Fibroblast of lung (primary cell): ENCODE results near the gene AFAP1L1. TPM values are rescaled to one million over a fixed set of nuclear protein-coding genes. Genes with fewer than 3 reads are reported as not detected.

Experiments used
- DNase-seq, 2 donors: peaks; one replicate each; pipeline versions ENCODE4 v3.0.0 to v3.0.0-alpha.2; 2010; ENCODE audit warnings: low read depth in 2 of 2
- H2AFZ ChIP-seq: 2 replicates; pipeline ENCODE4 v1.5.1; 2012; ENCODE audit warnings: low read length, control low read depth, inconsistent platforms
- H3K27ac ChIP-seq: 2 replicates; pipeline ENCODE4 v1.5.1; 2011; ENCODE audit warnings: low read length, control low read depth; ENCODE audit not compliant: insufficient read depth
- H3K27me3 ChIP-seq: 2 replicates; pipeline ENCODE4 v1.5.1; 2011; ENCODE audit warnings: mild to moderate bottlenecking, low read length; ENCODE audit not compliant: control insufficient read depth, insufficient read depth
- H3K36me3 ChIP-seq: 2 replicates; pipeline ENCODE4 v1.5.1; 2011; ENCODE audit warnings: low read length; ENCODE audit not compliant: control insufficient read depth, insufficient read depth
- H3K4me1 ChIP-seq: 2 replicates; pipeline ENCODE4 v1.5.1; 2011; ENCODE audit warnings: low read length; ENCODE audit not compliant: control insufficient read depth, insufficient read depth; ENCODE audit errors: extremely low read depth
- H3K4me2 ChIP-seq: 2 replicates; pipeline ENCODE4 v1.5.1; 2011; ENCODE audit warnings: low read length, control low read depth; ENCODE audit not compliant: insufficient read depth; ENCODE audit errors: extremely low read depth
- H3K4me3 ChIP-seq, 4 experiments: fragments of 200-600 bp in 1 of 4; sonication (generic) in 1 of 4; replicated peaks in 1 of 4; 2 replicates each; pipeline ENCODE4 v1.5.1; 2011 to 2016; ENCODE audit warnings: low read length in 4 of 4, low read depth in 3 of 4, mild to moderate bottlenecking in 3 of 4, control low read depth in 2 of 4, inconsistent platforms in 1 of 4, mixed read lengths in 1 of 4; ENCODE audit not compliant: insufficient read depth in 1 of 4; ENCODE audit errors: control extremely low read depth in 1 of 4
- H3K79me2 ChIP-seq: 2 replicates; pipeline ENCODE4 v1.5.1; 2012; ENCODE audit warnings: mild to moderate bottlenecking, low read length, inconsistent platforms; ENCODE audit not compliant: control insufficient read depth, insufficient read depth
- H3K9ac ChIP-seq: 2 replicates; pipeline ENCODE4 v1.5.1; 2011; ENCODE audit warnings: mild to moderate bottlenecking, low read length, control low read depth; ENCODE audit not compliant: insufficient read depth
- H3K9me3 ChIP-seq: 2 replicates; pipeline ENCODE4 v1.5.1; 2012; ENCODE audit warnings: low read depth, low read length; ENCODE audit not compliant: control insufficient read depth, insufficient read depth
- H4K20me1 ChIP-seq: 2 replicates; pipeline ENCODE4 v1.5.1; 2011; ENCODE audit warnings: low read length; ENCODE audit not compliant: control insufficient read depth, insufficient read depth; ENCODE audit errors: extremely low read depth
- EZH2 ChIP-seq: IDR thresholded peaks from 2 replicates; pipeline ENCODE4 v1.5.1; 2012; ENCODE audit warnings: low read length, control low read depth, mild to moderate bottlenecking; ENCODE audit errors: missing control alignments
- polyA plus RNA-seq, 2 donors: library from polyadenylated mRNA; depleted of rRNA in 1 of 2; stranded (reverse) in 1 of 2; unstranded in 1 of 2; fragments of >200 nt; gene quantifications; 2 replicates each; pipeline ENCODE4 v1.2.1, GENCODE V29; 2011 to 2012; ENCODE audit warnings: missing spikeins in 1 of 2
- total RNA-seq: library from RNA; depleted of rRNA; stranded (reverse); fragments of >200 nt; gene quantifications from 2 replicates; pipeline ENCODE4 v1.2.1, GENCODE V29; 2014
- TF ChIP-seq, protein P1 (sequence below), 2 donors: IDR thresholded peaks in 1 of 2; conservative IDR thresholded peaks in 1 of 2; 1 replicate in 1 of 2; 2 replicates in 1 of 2; pipeline ENCODE4 v1.5.1; 2011 to 2012; ENCODE audit warnings: low read length in 2 of 2, control low read depth in 1 of 2, inconsistent platforms in 1 of 2, low read depth in 1 of 2, mild to moderate bottlenecking in 1 of 2

Gene AFAP1L1
- total and polyA plus RNA-seq, 2 donors (not counting 1 experiment from before 2014, with no cell fraction given): 3.0 to 7.1 TPM

DNA sequence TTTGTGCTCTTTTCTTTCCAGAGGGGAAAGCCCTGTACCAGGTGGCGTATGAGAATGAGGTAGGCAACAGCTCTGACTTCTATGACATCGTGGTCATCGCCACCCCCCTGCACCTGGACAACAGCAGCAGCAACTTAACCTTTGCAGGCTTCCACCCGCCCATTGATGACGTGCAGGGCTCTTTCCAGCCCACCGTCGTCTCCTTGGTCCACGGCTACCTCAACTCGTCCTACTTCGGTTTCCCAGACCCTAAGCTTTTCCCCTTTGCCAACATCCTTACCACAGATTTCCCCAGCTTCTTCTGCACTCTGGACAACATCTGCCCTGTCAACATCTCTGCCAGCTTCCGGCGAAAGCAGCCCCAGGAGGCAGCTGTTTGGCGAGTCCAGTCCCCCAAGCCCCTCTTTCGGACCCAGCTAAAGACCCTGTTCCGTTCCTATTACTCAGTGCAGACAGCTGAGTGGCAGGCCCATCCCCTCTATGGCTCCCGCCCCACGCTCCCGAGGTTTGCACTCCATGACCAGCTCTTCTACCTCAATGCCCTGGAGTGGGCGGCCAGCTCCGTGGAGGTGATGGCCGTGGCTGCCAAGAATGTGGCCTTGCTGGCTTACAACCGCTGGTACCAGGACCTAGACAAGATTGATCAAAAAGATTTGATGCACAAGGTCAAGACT, 96.5 kb downstream of the AFAP1L1 start:
- TF ChIP-seq, protein P1, sequence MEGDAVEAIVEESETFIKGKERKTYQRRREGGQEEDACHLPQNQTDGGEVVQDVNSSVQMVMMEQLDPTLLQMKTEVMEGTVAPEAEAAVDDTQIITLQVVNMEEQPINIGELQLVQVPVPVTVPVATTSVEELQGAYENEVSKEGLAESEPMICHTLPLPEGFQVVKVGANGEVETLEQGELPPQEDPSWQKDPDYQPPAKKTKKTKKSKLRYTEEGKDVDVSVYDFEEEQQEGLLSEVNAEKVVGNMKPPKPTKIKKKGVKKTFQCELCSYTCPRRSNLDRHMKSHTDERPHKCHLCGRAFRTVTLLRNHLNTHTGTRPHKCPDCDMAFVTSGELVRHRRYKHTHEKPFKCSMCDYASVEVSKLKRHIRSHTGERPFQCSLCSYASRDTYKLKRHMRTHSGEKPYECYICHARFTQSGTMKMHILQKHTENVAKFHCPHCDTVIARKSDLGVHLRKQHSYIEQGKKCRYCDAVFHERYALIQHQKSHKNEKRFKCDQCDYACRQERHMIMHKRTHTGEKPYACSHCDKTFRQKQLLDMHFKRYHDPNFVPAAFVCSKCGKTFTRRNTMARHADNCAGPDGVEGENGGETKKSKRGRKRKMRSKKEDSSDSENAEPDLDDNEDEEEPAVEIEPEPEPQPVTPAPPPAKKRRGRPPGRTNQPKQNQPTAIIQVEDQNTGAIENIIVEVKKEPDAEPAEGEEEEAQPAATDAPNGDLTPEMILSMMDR (conservative IDR thresholded peaks at IDR 0.05 in 1 of 2, IDR thresholded peaks at IDR 0.05 in 1 of 2; ENCODE audit: low read depth in 1 of 2, low read length in 2 of 2): no peak
- TF ChIP-seq EZH2: no peak
- H2AFZ ChIP-seq: no peak overlapping the region

DNA sequence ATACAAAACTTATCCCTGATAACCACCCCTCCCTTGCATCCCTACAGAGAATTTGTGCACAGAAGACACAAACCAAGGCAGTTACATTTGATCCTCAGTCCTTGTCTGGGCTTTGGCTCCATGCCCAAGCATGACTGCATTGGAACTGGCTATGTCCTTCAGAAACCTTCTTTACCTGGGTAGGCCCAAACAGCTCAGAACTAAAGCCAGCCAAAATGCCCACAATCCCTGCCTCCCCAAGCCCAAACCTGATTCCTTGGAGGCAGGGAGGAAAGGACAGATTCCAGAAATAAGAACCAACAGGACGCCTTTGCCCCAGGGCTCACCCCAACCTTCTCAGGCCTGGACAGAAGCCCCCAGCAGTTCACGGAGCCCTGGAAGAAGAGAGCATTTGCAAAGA, 99.2 kb downstream of the AFAP1L1 start:
- Histone ChIP-seq H3K4me2 (no peak overlapping the region), H3K9me3 (no peaks in the 10 kb centered on the region), H3K4me3 (no peak overlapping the region), H3K9ac (no peak overlapping the region), H3K36me3 (no peaks in the 10 kb centered on the region), H3K4me1 (no peaks in the 10 kb centered on the region), H3K27ac (no peak overlapping the region), H3K27me3 (no peaks in the 10 kb centered on the region), H4K20me1 (no peaks in the 10 kb centered on the region), H2AFZ (no peak overlapping the region), H3K79me2 (no peaks in the 10 kb centered on the region)
- TF ChIP-seq, protein P1 (conservative IDR thresholded peaks at IDR 0.05 in 1 of 2, IDR thresholded peaks at IDR 0.05 in 1 of 2; ENCODE audit: low read depth in 1 of 2, low read length in 2 of 2): no peak
- no peak for TF ChIP-seq EZH2
- DNase-seq: no peak

More for the DNA sequence above, 96.5 kb downstream of the AFAP1L1 start:
- H3K4me1 ChIP-seq: no peaks in the 10 kb centered on the region
- H3K9ac ChIP-seq: no peak overlapping the region
- no peak overlapping the region for H3K4me3 ChIP-seq
- H3K36me3 ChIP-seq: no peaks in the 10 kb centered on the region
- no peaks in the 10 kb centered on the region for H3K9me3 ChIP-seq
- H3K79me2 ChIP-seq: no peaks in the 10 kb centered on the region
- H3K27me3 ChIP-seq: no peaks in the 10 kb centered on the region
- no peak overlapping the region for H3K4me2 ChIP-seq
- H4K20me1 ChIP-seq: no peaks in the 10 kb centered on the region
- no peak overlapping the region for H3K27ac ChIP-seq
- DNase-seq: no peak

DNA sequence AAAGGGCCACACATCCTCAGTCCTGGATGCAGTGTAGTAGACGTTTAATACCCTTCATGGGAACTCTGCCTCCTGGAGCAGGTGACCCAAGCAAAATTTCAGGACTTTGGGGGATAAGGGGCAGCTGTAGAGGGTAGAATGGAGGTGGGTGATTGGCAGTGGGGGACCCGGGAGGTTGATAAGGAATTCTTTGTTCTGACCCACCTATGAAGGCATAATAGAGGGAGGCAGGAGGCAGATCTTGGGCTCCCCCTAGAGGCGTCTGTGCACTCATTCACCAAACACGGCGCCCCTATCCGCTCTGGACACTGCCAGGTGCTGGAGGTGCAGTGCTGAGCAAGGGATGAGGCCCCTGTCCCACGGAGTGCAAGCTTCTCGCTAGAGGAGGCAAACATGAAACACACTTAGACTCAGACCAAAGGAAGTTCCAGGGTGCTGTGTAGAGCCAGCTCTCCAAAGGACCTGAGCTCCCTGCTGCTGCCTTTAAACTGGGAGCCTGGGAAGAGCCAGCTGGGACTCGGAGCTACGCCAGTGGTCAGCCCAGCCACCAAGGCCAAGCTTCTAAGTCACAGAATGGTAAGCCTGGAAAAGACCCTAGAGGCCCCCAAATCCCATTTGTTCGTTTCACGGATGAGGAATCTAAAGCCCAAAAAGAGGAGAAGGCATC, 99.8 kb downstream of the AFAP1L1 start:
- no peaks in the 10 kb centered on the region for H4K20me1 ChIP-seq
- no peak for TF ChIP-seq EZH2
- TF ChIP-seq, protein P1 (conservative IDR thresholded peaks at IDR 0.05 in 1 of 2, IDR thresholded peaks at IDR 0.05 in 1 of 2; ENCODE audit: low read depth in 1 of 2, low read length in 2 of 2): peak; percentile 63 to 82
- H3K4me2 ChIP-seq: no peak overlapping the region
- no peaks in the 10 kb centered on the region for H3K79me2 ChIP-seq
- H3K4me1 ChIP-seq: no peaks in the 10 kb centered on the region
- H3K4me3 ChIP-seq: no peak overlapping the region
- DNase-seq: peak; percentile 33 to 45
- H3K9me3 ChIP-seq: no peaks in the 10 kb centered on the region
- H3K27ac ChIP-seq: no peak overlapping the region
- no peak overlapping the region for H3K9ac ChIP-seq
- H3K27me3 ChIP-seq: no peaks in the 10 kb centered on the region
- no peaks in the 10 kb centered on the region for H3K36me3 ChIP-seq
- no peak overlapping the region for H2AFZ ChIP-seq
